Loucy (cell line): ENCODE data around the gene ABCA9.

Source experiments
- CTCF ChIP-seq: fragments of 200-600 bp; sonication (generic); conservative IDR thresholded peaks from 2 replicates; pipeline ENCODE4 v1.5.1; 2014; ENCODE audit warnings: mild to moderate bottlenecking, antibody characterized with exemption, low read length
- EZH2phosphoT487 ChIP-seq: fragments of 200-600 bp; IDR thresholded peaks from 2 replicates; pipeline ENCODE4 v1.6.1; 2018; ENCODE audit warnings: antibody characterized with exemption, mild to moderate bottlenecking, moderate library complexity, borderline replicate concordance

GRCh38 chr17:68950725-68951124 lies 110.0 kb downstream of the ABCA9 start:
- TF ChIP-seq CTCF (no peak), EZH2phosphoT487 (no peak)
